Brain microvascular endothelial cell (primary cell): Measurements from ENCODE around the gene CNRIP1.

Experiments
- DNase-seq: peaks from one replicate; pipeline ENCODE4 v3.0.0-alpha.2; 2020
- H3K27ac ChIP-seq: fragments of 250-450 bp; sonication (Bioruptor Pico); 2 replicates; pipeline ENCODE4 v1.5.1; 2020; ENCODE audit warnings: mild to moderate bottlenecking, moderate library complexity
- H3K27me3 ChIP-seq: fragments of 250-450 bp; sonication (Bioruptor Pico); replicated peaks from 2 replicates; pipeline ENCODE4 v1.5.1; 2020; ENCODE audit warnings: mild to moderate bottlenecking
- H3K36me3 ChIP-seq: fragments of 250-450 bp; sonication (Bioruptor Pico); replicated peaks from 2 replicates; pipeline ENCODE4 v1.5.1; 2020; ENCODE audit warnings: mild to moderate bottlenecking
- H3K4me3 ChIP-seq: 2 replicates; pipeline ENCODE4 v1.5.1; 2011; ENCODE audit warnings: low read depth, mild to moderate bottlenecking, control low read depth, low read length, moderate library complexity
- in situ Hi-C: cut with HindIII; loops from 2 replicates; pipeline ENCODE4 v1.10.0; 2017; ENCODE audit warnings: low sequenced_read_pairs, low pct_ligation_motif_present
- TF ChIP-seq, protein P1 (sequence below): IDR thresholded peaks from 2 replicates; pipeline ENCODE4 v1.5.1; 2011; ENCODE audit warnings: low read depth, mild to moderate bottlenecking, moderate library complexity, low read length, control low read depth, inconsistent platforms; ENCODE audit errors: missing control alignments

The CNRIP1 gene

GRCh38 chr2:68319398-68320117, at the start of gene CNRIP1:
TSS of gene CNRIP1 (minus strand) at chr2:68319949. CDS start at chr2:68319400, 549 bp downstream.
- Histone ChIP-seq H3K4me3 (peak within 1 kb of the TSS; percentile 78), H3K27ac (peak within 1 kb of the TSS; percentile 34), H3K27me3 (no peaks in the 10 kb centered on the region), H3K36me3 (no peaks in the 10 kb centered on the region)
- DNase-seq: peak; percentile 53
- in situ Hi-C loops: no loop called here
- TF ChIP-seq, protein P1, sequence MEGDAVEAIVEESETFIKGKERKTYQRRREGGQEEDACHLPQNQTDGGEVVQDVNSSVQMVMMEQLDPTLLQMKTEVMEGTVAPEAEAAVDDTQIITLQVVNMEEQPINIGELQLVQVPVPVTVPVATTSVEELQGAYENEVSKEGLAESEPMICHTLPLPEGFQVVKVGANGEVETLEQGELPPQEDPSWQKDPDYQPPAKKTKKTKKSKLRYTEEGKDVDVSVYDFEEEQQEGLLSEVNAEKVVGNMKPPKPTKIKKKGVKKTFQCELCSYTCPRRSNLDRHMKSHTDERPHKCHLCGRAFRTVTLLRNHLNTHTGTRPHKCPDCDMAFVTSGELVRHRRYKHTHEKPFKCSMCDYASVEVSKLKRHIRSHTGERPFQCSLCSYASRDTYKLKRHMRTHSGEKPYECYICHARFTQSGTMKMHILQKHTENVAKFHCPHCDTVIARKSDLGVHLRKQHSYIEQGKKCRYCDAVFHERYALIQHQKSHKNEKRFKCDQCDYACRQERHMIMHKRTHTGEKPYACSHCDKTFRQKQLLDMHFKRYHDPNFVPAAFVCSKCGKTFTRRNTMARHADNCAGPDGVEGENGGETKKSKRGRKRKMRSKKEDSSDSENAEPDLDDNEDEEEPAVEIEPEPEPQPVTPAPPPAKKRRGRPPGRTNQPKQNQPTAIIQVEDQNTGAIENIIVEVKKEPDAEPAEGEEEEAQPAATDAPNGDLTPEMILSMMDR: no peak

DNA sequence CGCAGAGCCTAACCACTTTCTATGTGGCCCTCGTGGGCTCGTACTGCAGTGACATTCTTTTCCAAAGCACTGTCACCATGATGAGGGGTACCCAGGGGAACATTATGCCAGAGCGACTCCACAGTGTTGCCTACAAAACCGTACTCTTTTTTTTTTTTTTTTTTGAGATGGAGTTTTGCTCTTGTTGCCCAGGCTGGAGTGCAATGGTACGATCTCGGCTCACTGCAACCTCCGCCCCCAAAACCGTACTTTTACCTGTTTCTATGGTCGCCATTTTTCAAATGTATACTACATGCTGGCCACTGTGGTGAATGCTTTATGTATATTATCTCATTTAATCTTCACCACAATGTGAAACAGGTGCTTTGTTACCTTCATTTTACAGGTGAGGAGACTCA, 49.6 kb upstream of the CNRIP1 start:
- in situ Hi-C loops: no loop called here
- no peak overlapping the region for H3K27ac ChIP-seq
- H3K36me3 ChIP-seq: no peaks in the 10 kb centered on the region
- DNase-seq: no peak
- no peak overlapping the region for H3K4me3 ChIP-seq
- TF ChIP-seq, protein P1: no peak
- H3K27me3 ChIP-seq: no peaks in the 10 kb centered on the region

DNA sequence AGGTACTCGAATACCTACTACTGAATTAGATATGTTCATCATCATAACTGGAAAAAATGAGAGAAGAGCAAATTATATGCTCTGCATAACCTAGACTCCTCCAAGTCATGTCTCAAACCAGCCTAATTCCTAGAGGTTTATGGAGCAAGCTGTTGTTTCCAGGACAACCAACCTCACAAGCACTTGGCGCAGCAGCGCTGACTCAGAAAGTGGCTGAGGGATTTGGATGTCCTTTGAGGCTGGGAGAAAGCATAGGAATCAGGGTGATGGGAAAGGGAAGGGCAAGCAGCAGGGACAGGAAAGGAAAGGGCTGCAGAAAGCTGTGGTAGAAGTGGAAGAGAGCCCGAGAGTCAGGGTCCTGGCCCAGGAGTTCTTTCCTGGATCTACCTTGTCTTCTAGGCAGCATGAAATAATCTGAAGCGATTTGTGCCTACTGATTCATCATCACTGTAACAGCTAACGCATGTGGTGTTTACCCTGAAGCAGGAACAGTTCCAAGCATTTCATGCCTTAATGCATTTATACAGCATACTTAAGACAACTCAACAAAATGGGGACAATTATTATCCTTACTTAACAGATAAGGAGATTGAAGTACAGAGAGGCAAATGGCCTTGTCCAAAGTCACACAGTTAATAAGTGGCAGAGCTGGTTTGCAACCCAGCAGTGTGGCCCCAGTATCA, 49.0 kb upstream of the CNRIP1 start:
- no peaks in the 10 kb centered on the region for H3K36me3 ChIP-seq
- in situ Hi-C loops: no loop called here
- H3K27ac ChIP-seq: no peak overlapping the region
- DNase-seq: peak; percentile 37
- no peaks in the 10 kb centered on the region for H3K27me3 ChIP-seq
- TF ChIP-seq, protein P1: no peak
- H3K4me3 ChIP-seq: no peak overlapping the region

GRCh38 chr2:68367953-68368653, 48.4 kb upstream of the CNRIP1 start:
- no peak overlapping the region for H3K27ac ChIP-seq
- in situ Hi-C loops: no loop called here
- no peaks in the 10 kb centered on the region for H3K27me3 ChIP-seq
- no peak for DNase-seq
- no peak overlapping the region for H3K4me3 ChIP-seq
- TF ChIP-seq, protein P1: no peak
- no peaks in the 10 kb centered on the region for H3K36me3 ChIP-seq

DNA sequence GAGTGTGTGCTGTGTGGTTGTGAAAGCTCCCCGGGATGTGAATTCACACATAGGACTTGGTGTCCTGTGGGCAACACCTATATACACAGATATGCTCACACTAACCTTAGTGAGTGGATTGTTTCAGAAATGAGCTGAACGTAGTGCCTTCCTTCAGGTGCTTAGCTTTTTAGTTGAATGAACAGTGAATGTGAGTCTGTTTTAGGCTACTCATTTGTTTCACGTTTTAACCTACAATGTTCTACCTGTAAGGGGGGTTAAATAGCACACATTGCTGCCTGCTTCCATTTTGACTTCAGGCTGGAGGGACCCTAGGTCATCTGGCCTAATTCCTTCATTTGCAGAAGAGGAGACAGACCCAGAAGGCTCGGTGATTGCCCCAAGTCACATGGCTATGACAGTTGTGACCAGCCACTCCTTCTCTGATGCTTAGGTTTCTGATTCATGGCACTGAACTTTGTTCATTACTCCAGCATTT, 46.4 kb upstream of the CNRIP1 start:
- H3K27me3 ChIP-seq: no peaks in the 10 kb centered on the region
- no peak overlapping the region for H3K4me3 ChIP-seq
- DNase-seq: no peak
- H3K36me3 ChIP-seq: no peaks in the 10 kb centered on the region
- in situ Hi-C loops: no loop called here
- TF ChIP-seq, protein P1: no peak
- no peak overlapping the region for H3K27ac ChIP-seq
